A673 (cell line): ENCODE results near the gene C10orf105. TPM values are rescaled to one million over a fixed set of nuclear protein-coding genes. Genes with fewer than 3 reads are reported as not detected.

Source experiments
- Bru-seq: library from RNA; stranded (reverse); fragments of 400-500 nt; gene quantifications from one replicate; lab custom pipeline; 2021; lab: Mats Ljungman, UMichigan
- BruChase-seq, 2 experiments: library from RNA; stranded (reverse); fragments of 400-500 nt; gene quantifications; one replicate each; lab custom pipeline; 2021; lab: Mats Ljungman, UMichigan
- BruUV-seq: library from RNA; stranded (reverse); fragments of 400-500 nt; replicated peaks from 2 replicates; lab custom pipeline; 2021; lab: Mats Ljungman, UMichigan
- CTCF ChIA-PET: fragments of 300-600 bp; sonication (Branson Sonifier 250); formaldehyde crosslinking; loops from one replicate; lab custom pipeline; 2022; ENCODE audit warnings: antibody characterized with exemption; lab: Charles Lee
- POLR2A ChIA-PET: fragments of 300-600 bp; sonication (Branson Sonifier 250); formaldehyde crosslinking; loops from one replicate; lab custom pipeline; 2022; ENCODE audit warnings: antibody characterized with exemption; ENCODE audit not compliant: low non-redundant PET; lab: Charles Lee
- DNase-seq: peaks from one replicate; pipeline ENCODE4 v3.0.0-alpha.2; 2015; ENCODE audit warnings: low spot score
- H3K27ac ChIP-seq: fragments of 200-600 bp; sonication (generic); 2 replicates; pipeline ENCODE4 v1.5.1; 2016; ENCODE audit warnings: mixed run types, low read depth, mild to moderate bottlenecking, mixed read lengths, antibody characterized with exemption, low read length; ENCODE audit not compliant: poor library complexity, severe bottlenecking
- H3K27me3 ChIP-seq: fragments of 200-600 bp; sonication (generic); replicated peaks from 2 replicates; pipeline ENCODE4 v1.6.1; 2017; ENCODE audit warnings: mixed run types, low read depth, mild to moderate bottlenecking, mixed read lengths, antibody characterized with exemption, low read length; ENCODE audit not compliant: insufficient read depth, poor library complexity
- H3K36me3 ChIP-seq: fragments of 200-600 bp; sonication (generic); 2 replicates; pipeline ENCODE4 v1.6.1; 2016; ENCODE audit warnings: mixed run types, mild to moderate bottlenecking, mixed read lengths, antibody characterized with exemption, low read length; ENCODE audit not compliant: insufficient read depth, poor library complexity, severe bottlenecking
- H3K4me1 ChIP-seq: fragments of 200-600 bp; sonication (generic); 2 replicates; pipeline ENCODE4 v1.6.1; 2017; ENCODE audit warnings: mixed run types, mild to moderate bottlenecking, mixed read lengths, antibody characterized with exemption, low read length; ENCODE audit not compliant: insufficient read depth, poor library complexity, severe bottlenecking
- H3K4me3 ChIP-seq: fragments of 200-600 bp; sonication (generic); 2 replicates; pipeline ENCODE4 v1.5.1; 2016; ENCODE audit warnings: low read depth, mixed run types, mild to moderate bottlenecking, mixed read lengths, low read length; ENCODE audit not compliant: poor library complexity, severe bottlenecking
- H3K9me3 ChIP-seq: fragments of 200-600 bp; sonication (generic); 2 replicates; pipeline ENCODE4 v1.6.1; 2016; ENCODE audit warnings: mixed run types, low read depth, mild to moderate bottlenecking, mixed read lengths, antibody characterized with exemption, low read length; ENCODE audit not compliant: poor library complexity, severe bottlenecking
- CTCF ChIP-seq: fragments of 300-800, 200-600 bp; sonication (generic); conservative IDR thresholded peaks from 2 replicates; pipeline ENCODE4 v1.5.1; 2017; ENCODE audit warnings: low read depth, mild to moderate bottlenecking, antibody characterized with exemption, low read length, moderate library complexity, mixed read lengths
- EZH2 ChIP-seq: fragments of 200-600 bp; sonication (generic); IDR thresholded peaks from 2 replicates; pipeline ENCODE4 v1.6.1; 2017; ENCODE audit warnings: borderline replicate concordance, low read depth, mild to moderate bottlenecking, mixed read lengths, antibody characterized with exemption, low read length; ENCODE audit not compliant: poor library complexity, severe bottlenecking
- intact Hi-C: fragments of 100-400 bp; cut with micrococcal nuclease; formaldehyde crosslinking; loops from one replicate; pipeline ENCODE4 v1.10.0; 2022; ENCODE audit not compliant: unreplicated experiment
- long read RNA-seq: library from polyadenylated mRNA; stranded (forward); transcript quantifications from one replicate; pipeline ENCODE4 v2.0.0, GENCODE V29; 2022
- total RNA-seq: library from RNA; stranded (reverse); gene quantifications from 2 replicates; pipeline ENCODE4 v1.2.3, GENCODE V29; 2021

C10orf105 gene
- total RNA-seq, result not detected in 2 replicates
- Bru-seq, nascent RNA, result percentile 3 among the genes with signal in this experiment
- not detected for BruChase-seq, experiment 1, labeled RNA remaining after a 2-hour chase
- BruChase-seq, experiment 2, labeled RNA remaining after a 6-hour chase, result not detected
- long read RNA-seq, result 0 reads

GRCh38 chr10:71719464-71720201 lies at the start of gene C10orf105:
C10orf105 (minus strand) TSS chr10:71719778; CDS start chr10:71716337, 3,441 bp downstream.
- H3K4me1 ChIP-seq, result no peaks in the 10 kb centered on the region
- no peak within 1 kb of the TSS for H3K4me3 ChIP-seq
- no TSS peak for BruUV-seq
- no peak for DNase-seq
- CTCF ChIA-PET, result no interaction called here
- no peaks in the 10 kb centered on the region for H3K36me3 ChIP-seq
- no peak within 1 kb of the TSS for H3K27ac ChIP-seq
- H3K27me3 ChIP-seq, result no peaks in the 10 kb centered on the region
- TF ChIP-seq CTCF, result no peak
- intact Hi-C loops, result no loop called here
- POLR2A ChIA-PET, result no interaction called here
- no peaks in the 10 kb centered on the region for H3K9me3 ChIP-seq

- H3K9me3 ChIP-seq, result no peaks in the 10 kb centered on the region
- BruUV-seq, result no TSS peak
- CTCF ChIA-PET, result interaction anchor here (0.5 kb wide), 1 partner anchor 44 kb away, joined by 3 read pairs; no protein-coding TSS in a partner anchor
- H3K4me3 ChIP-seq, result no peak overlapping the region
- H3K27me3 ChIP-seq, result no peaks in the 10 kb centered on the region
- no peak for DNase-seq
- POLR2A ChIA-PET, result no interaction called here
- TF ChIP-seq CTCF (no peak), EZH2 (no peak)
- no peaks in the 10 kb centered on the region for H3K36me3 ChIP-seq
- H3K4me1 ChIP-seq, result no peaks in the 10 kb centered on the region
- no peak overlapping the region for H3K27ac ChIP-seq
- intact Hi-C loops, result no loop called here
These were observed 48.0 kb upstream of the C10orf105 start for GRCh38 chr10:71767420-71768035.

- Histone ChIP-seq H3K9me3 (no peaks in the 10 kb centered on the region), H3K4me3 (no peak overlapping the region), H3K27me3 (no peaks in the 10 kb centered on the region), H3K4me1 (no peaks in the 10 kb centered on the region), H3K27ac (no peak overlapping the region), H3K36me3 (no peaks in the 10 kb centered on the region)
- TF ChIP-seq CTCF, result no peak
- TF ChIP-seq EZH2, result no peak
- DNase-seq, result no peak
- intact Hi-C loops, result no loop called here
- ChIA-PET CTCF (no interaction called here), POLR2A (no interaction called here)
- no TSS peak for BruUV-seq
These were observed 47.3 kb upstream of the C10orf105 start for GRCh38 chr10:71766717-71767419.
